ENCODE data around the gene PALS1. TPM values are rescaled to one million over a fixed set of nuclear protein-coding genes. Genes with fewer than 3 reads are reported as not detected.

PALS1 gene
- total RNA-seq, result 10 to 100 TPM in 1 of 2 experiments, 1 to 10 TPM in 1; 9.5 to 10.2 TPM

DNA sequence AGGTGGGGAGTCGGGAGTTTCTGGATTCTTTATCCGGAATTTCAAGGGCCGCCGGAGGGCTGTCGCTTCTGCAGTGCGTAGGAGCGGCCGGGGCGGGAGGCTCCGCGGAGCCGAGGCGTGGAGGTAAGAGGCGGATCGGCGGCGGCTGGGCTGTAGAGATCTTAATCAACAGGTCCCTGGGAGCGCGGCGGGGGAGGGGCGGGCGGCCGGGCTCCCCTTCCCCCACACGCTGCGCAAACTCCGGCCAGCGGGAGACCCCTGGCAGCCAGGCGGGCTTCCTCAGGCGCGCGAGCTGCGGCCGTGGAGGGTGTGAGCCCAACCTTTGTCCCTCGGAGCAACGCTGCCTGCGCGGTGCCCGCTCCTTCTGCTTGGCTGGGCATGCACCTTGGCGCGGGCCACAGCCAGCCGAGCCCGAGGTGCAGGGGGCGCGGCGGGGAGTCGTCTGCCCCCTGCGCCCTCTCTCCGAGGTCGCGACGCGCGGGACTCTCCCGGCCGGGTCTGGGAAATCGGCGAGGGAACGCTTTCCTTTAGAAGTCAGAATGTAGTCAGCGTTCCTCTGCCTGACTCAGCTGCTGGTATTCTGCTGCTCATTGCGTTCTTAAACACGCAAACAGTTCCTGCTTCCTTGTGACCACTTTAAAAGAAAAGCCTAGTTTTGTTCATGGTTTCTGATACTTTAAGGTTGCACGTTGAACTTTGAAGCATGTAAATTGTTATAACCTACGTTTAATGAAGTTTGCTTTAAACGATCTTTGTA lies at the start of gene PALS1:
Gene PALS1, plus strand, starts transcription at position 25 of the 757 bp plus-strand sequence. CDS start 37,736 bp downstream, outside the sequence.
- DNase-seq (peak; percentile 76), ATAC-seq (ENCODE audit: low read depth) (peak; percentile 65)
- Mint-ChIP-seq H3K4me3 (peak within 1 kb of the TSS; percentile 90), H3K9me3 (no peaks in the 10 kb centered on the region), H3K27me3 (peaks cover 27% of the 10 kb centered on the region), H3K27ac (peak within 1 kb of the TSS; percentile 83), H3K36me3 (peaks cover 2% of the 10 kb centered on the region), H3K4me1 (peaks cover 14% of the 10 kb centered on the region)
- POLR2A ChIA-PET, result interaction anchor here (0.7 kb wide), 1 partner anchor 1852 kb away, joined by 3 read pairs; no protein-coding TSS in a partner anchor

GRCh38 chr14:67191768-67192290 lies 49.4 kb upstream of the PALS1 start:
- no peak overlapping the region for H3K27ac Mint-ChIP-seq
- H3K9me3 Mint-ChIP-seq, result no peaks in the 10 kb centered on the region
- no peaks in the 10 kb centered on the region for H3K36me3 Mint-ChIP-seq
- no peak for ATAC-seq (ENCODE audit: low read depth)
- no peaks in the 10 kb centered on the region for H3K27me3 Mint-ChIP-seq
- POLR2A ChIA-PET, result no interaction called here
- peaks cover 10% of the 10 kb centered on the region for H3K4me1 Mint-ChIP-seq
- no peak overlapping the region for H3K4me3 Mint-ChIP-seq
- no peak for DNase-seq

DNA sequence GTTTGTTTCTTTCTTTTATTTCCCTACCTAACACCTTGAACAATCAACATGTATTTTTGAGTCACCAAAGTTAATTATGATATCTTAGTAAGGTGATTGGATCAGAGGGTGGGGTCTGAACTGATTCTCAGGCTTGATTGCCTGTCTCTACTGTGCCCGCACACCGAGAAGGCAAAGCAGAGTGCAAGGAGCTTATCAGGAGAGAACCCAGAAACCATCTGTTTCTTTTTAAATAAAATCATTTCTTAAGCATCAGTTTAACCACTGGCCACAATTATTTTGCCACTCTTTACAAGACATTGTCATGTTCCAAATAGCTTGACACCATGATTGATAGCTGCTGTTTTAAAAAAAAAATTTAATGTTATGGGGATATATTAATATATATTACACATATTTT lies 48.9 kb upstream of the PALS1 start:
- POLR2A ChIA-PET, result no interaction called here
- no peak for DNase-seq
- no peak overlapping the region for H3K4me3 Mint-ChIP-seq
- peaks cover 16% of the 10 kb centered on the region for H3K4me1 Mint-ChIP-seq
- H3K36me3 Mint-ChIP-seq, result no peaks in the 10 kb centered on the region
- H3K9me3 Mint-ChIP-seq, result no peaks in the 10 kb centered on the region
- no peak for ATAC-seq (ENCODE audit: low read depth)
- H3K27me3 Mint-ChIP-seq, result no peaks in the 10 kb centered on the region
- no peak overlapping the region for H3K27ac Mint-ChIP-seq

DNA sequence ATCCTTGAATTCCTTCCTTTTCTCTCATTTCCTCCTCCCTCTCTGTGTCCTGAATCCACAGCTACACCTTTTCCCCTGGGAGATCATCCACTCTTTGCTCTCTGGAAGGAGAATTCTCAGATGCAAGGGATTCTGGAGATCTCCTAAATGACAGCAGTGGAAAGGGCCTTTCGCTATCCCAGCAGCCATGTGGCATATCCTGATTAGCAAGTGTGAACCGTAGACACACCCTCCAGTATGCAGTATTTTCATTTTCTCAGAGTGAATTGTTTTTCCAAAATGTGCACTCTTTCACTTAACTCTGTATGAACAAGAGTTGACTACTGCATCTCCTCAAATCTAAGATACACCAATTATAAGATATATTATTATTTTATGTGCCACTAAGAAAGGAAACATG lies 46.0 kb upstream of the PALS1 start:
- Mint-ChIP-seq H3K36me3 (no peaks in the 10 kb centered on the region), H3K4me3 (no peak overlapping the region), H3K9me3 (no peaks in the 10 kb centered on the region), H3K27ac (no peak overlapping the region), H3K4me1 (peaks cover 13% of the 10 kb centered on the region), H3K27me3 (no peaks in the 10 kb centered on the region)
- DNase-seq (no peak), ATAC-seq (ENCODE audit: low read depth) (no peak)
- POLR2A ChIA-PET, result no interaction called here

GRCh38 chr14:67199016-67199415 lies 42.2 kb upstream of the PALS1 start:
- H3K4me3 Mint-ChIP-seq, result no peak overlapping the region
- H3K27me3 Mint-ChIP-seq, result peaks cover 2% of the 10 kb centered on the region
- POLR2A ChIA-PET, result interaction anchor here (0.6 kb wide), 1 partner anchor 9 kb away, joined by 4 read pairs; no protein-coding TSS in a partner anchor
- H3K27ac Mint-ChIP-seq, result no peak overlapping the region
- H3K36me3 Mint-ChIP-seq, result peaks cover 2% of the 10 kb centered on the region
- no peaks in the 10 kb centered on the region for H3K9me3 Mint-ChIP-seq
- ATAC-seq (ENCODE audit: low read depth) (no peak), DNase-seq (no peak)
- peaks cover 13% of the 10 kb centered on the region for H3K4me1 Mint-ChIP-seq

DNA sequence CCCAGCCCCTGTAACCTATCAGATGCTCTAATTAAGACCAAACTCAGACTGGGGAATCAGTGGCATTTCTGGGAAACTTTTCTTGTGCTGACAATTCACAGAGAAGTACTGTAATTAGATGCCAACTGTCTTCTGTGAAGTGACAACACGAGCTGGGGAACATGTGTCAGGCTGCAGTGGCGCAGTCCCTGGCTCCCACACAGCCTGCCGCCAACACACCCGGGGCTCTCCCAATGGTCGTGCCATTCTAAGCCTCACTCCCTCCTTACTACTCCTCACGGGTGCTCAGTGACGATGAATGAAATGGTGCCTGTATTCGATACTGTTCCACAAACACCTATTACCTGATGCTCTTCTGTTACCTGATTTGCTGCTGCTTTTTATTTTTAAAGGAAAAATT lies 33.4 kb upstream of the PALS1 start:
- no peaks in the 10 kb centered on the region for H3K4me1 Mint-ChIP-seq

DNA sequence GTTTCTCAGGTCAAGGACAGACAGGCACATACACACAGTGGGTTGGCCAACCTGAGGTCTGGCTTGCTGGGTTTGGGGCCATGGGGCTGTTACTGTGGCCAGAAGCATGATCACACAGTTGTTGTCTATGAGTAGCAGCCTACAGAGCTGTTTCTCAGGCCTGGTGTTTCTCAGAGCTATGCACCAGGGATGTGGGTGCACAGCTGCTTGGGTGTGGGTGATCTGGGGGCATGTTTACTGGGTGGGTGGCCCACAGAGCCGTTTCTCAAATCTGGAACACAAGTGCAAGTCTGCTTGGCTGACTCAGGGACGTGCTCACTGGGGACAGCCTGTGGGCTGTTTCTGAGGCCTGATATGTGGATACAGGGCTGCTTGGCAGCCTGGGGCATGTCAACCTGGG lies 23.1 kb upstream of the PALS1 start:
- Mint-ChIP-seq H3K4me1 (no peaks in the 10 kb centered on the region), H3K27ac (no peak overlapping the region), H3K27me3 (peaks cover 2% of the 10 kb centered on the region), H3K9me3 (no peaks in the 10 kb centered on the region), H3K4me3 (no peak overlapping the region), H3K36me3 (no peaks in the 10 kb centered on the region)
- DNase-seq (no peak), ATAC-seq (ENCODE audit: low read depth) (no peak)
- POLR2A ChIA-PET, result no interaction called here

More for the DNA sequence above, 33.4 kb upstream of the PALS1 start:
- Mint-ChIP-seq H3K4me3 (no peak overlapping the region), H3K36me3 (peaks cover 2% of the 10 kb centered on the region), H3K9me3 (no peaks in the 10 kb centered on the region), H3K27ac (no peak overlapping the region), H3K27me3 (peaks cover 4% of the 10 kb centered on the region)
- no peak for ATAC-seq (ENCODE audit: low read depth)
- POLR2A ChIA-PET, result no interaction called here
- no peak for DNase-seq

DNA sequence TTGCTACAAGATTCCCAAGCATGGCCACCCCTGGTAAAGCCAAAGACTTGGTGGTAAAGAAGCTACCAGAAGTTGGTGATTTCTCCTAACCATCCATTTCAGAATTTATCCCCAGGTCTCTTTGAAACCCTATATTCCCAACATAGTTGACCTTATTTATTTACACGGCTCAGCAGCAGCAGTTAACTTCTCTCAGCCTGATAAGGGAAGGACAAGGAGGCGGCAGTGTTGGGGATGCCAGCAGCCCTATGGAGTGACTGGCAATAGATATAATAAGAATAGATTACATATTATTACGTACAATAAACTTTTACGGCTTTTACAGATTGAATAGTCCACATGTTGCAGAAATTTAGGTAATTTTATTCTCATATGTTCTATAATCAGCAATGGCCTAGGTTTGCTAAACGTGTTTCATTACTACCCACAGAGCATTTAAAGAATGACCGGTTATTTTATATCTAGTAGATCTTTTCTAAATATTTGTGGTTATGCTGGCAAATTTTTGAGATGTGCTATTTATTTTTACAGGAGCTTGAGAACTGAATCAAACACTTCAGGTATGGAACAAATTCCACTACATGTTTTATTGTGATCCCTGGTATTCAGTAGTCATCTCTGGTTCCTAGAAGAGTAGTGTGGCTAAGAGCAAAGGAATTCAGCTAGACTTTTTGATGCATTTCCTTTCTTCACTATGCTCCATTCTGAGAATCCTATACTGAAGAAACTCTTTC lies 19.8 kb upstream of the PALS1 start:
- H3K36me3 Mint-ChIP-seq, result no peaks in the 10 kb centered on the region
- peaks cover 5% of the 10 kb centered on the region for H3K27me3 Mint-ChIP-seq
- no peak for ATAC-seq (ENCODE audit: low read depth)

GRCh38 chr14:67221982-67222328 lies 19.3 kb upstream of the PALS1 start:
- H3K4me3 Mint-ChIP-seq, result no peak overlapping the region
- no peaks in the 10 kb centered on the region for H3K9me3 Mint-ChIP-seq
- DNase-seq (no peak), ATAC-seq (ENCODE audit: low read depth) (no peak)
- H3K27ac Mint-ChIP-seq, result no peak overlapping the region
- no peaks in the 10 kb centered on the region for H3K4me1 Mint-ChIP-seq
- no peaks in the 10 kb centered on the region for H3K36me3 Mint-ChIP-seq
- peaks cover 5% of the 10 kb centered on the region for H3K27me3 Mint-ChIP-seq
- POLR2A ChIA-PET, result no interaction called here

More for the DNA sequence above, 19.8 kb upstream of the PALS1 start:
- Mint-ChIP-seq H3K27ac (no peak overlapping the region), H3K4me3 (no peak overlapping the region), H3K9me3 (no peaks in the 10 kb centered on the region), H3K4me1 (no peaks in the 10 kb centered on the region)
- POLR2A ChIA-PET, result no interaction called here
- DNase-seq, result no peak

DNA sequence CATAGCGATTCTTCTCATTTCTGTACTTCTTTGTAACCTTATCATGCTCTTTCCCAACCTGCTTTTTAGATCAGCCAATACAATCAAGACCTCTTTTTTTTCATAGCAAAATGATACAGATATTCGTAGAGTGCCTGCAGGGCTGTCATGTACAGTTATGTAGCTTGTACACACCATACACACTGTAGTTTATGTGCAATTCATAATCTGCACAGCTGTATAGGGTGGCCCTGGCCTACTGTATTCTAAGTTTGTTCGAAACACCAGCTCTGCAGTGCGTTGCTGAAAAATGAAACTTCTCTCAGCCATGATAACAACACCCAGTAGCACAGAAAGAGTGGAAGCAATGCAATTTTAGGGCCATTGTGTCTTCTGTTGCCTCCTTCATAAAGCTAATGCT lies 15.7 kb upstream of the PALS1 start:
- no peak overlapping the region for H3K4me3 Mint-ChIP-seq
- no peak overlapping the region for H3K27ac Mint-ChIP-seq
- no peaks in the 10 kb centered on the region for H3K9me3 Mint-ChIP-seq
- no peaks in the 10 kb centered on the region for H3K4me1 Mint-ChIP-seq
- POLR2A ChIA-PET, result no interaction called here
- peaks cover 3% of the 10 kb centered on the region for H3K27me3 Mint-ChIP-seq
- no peak for DNase-seq
- H3K36me3 Mint-ChIP-seq, result no peaks in the 10 kb centered on the region
- no peak for ATAC-seq (ENCODE audit: low read depth)

DNA sequence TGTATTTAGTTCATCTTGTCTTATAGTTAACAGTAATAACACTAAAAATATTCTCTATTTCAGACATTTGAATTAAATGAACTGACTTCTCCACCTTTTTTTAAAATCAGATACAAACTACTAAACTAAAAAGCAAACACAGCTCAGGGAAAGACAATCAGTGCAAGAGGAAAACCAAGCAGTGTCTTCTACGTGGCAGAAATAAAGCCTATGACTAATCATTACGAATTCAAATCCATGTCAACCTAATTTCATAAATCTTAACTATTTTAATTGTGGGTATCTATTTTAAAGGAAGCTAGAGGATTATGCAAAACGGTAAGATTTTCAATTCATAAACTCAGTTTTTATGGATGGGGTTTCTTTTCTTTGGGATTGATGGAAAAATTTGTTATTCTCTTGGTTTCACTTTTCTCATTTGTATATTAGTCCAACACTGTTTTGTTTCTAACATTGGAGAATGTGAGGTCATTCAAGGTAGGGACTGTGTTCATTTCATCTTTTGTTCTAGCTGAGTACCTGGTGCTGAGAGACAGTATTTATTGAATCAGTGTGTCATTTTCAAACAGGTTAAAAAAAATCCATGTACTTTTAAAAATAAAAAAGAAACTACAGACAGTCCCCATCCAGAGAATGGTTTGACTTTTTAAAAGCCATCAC lies 12.8 kb upstream of the PALS1 start:
- Mint-ChIP-seq H3K9me3 (no peaks in the 10 kb centered on the region), H3K4me1 (peaks cover 3% of the 10 kb centered on the region), H3K27ac (no peak overlapping the region), H3K4me3 (no peak overlapping the region), H3K27me3 (peaks cover 3% of the 10 kb centered on the region), H3K36me3 (no peaks in the 10 kb centered on the region)
- POLR2A ChIA-PET, result no interaction called here
- ATAC-seq (ENCODE audit: low read depth) (no peak), DNase-seq (no peak)

GRCh38 chr14:67232066-67232465 lies 9.2 kb upstream of the PALS1 start:
- ATAC-seq (ENCODE audit: low read depth) (no peak), DNase-seq (no peak)
- Mint-ChIP-seq H3K36me3 (no peaks in the 10 kb centered on the region), H3K27ac (no peak overlapping the region), H3K4me3 (no peak overlapping the region), H3K9me3 (no peaks in the 10 kb centered on the region), H3K4me1 (peaks cover 3% of the 10 kb centered on the region), H3K27me3 (peaks cover 3% of the 10 kb centered on the region)
- POLR2A ChIA-PET, result no interaction called here

GRCh38 chr14:67232621-67233020 lies 8.6 kb upstream of the PALS1 start:
- Mint-ChIP-seq H3K4me1 (peaks cover 3% of the 10 kb centered on the region), H3K36me3 (no peaks in the 10 kb centered on the region), H3K27ac (no peak overlapping the region), H3K27me3 (peaks cover 5% of the 10 kb centered on the region), H3K4me3 (no peak overlapping the region), H3K9me3 (no peaks in the 10 kb centered on the region)
- POLR2A ChIA-PET, result no interaction called here
- ATAC-seq (ENCODE audit: low read depth) (no peak), DNase-seq (no peak)

All from activated naive CD8-positive, alpha-beta T cell treated with anti-CD3 and anti-CD28 coated beads, Interleukin-2, amount 10 ng/mL, durations not matched to agents 7 days and 5 days (primary cell).